GM12878 (cell line): ENCODE results near the gene C1GALT1C1L. TPM values are rescaled to one million over a fixed set of nuclear protein-coding genes. Genes with fewer than 3 reads are reported as not detected.

Source experiments
- EP300 ChIP-seq, 2 experiments: fragments of 150-350 bp in 1 of 2; IDR thresholded peaks; 2 replicates each; pipeline ENCODE4 v1.6.1; 2011 to 2012; ENCODE audit warnings: low read depth in 2 of 2, low read length in 2 of 2, borderline replicate concordance in 1 of 2, improper control_type of control experiment in 1 of 2, inconsistent platforms in 1 of 2; ENCODE audit not compliant: control insufficient read depth in 1 of 2
- KLF5 ChIP-seq: fragments of 450-650 bp; IDR thresholded peaks from 2 replicates; pipeline ENCODE4 v1.6.1; 2014; ENCODE audit warnings: mild to moderate bottlenecking; ENCODE audit not compliant: partially characterized antibody
- MEF2B ChIP-seq: fragments of 450-650 bp; IDR thresholded peaks from 2 replicates; pipeline ENCODE4 v1.6.1; 2018; ENCODE audit warnings: mild to moderate bottlenecking, moderate library complexity; ENCODE audit not compliant: partially characterized antibody, poor library complexity, severe bottlenecking
- MYB ChIP-seq: fragments of 150-350 bp; IDR thresholded peaks from 2 replicates; pipeline ENCODE4 v1.6.1; 2014; ENCODE audit warnings: mild to moderate bottlenecking, low read depth, low read length, borderline replicate concordance
- NR2C1 ChIP-seq: fragments of 450-650 bp; IDR thresholded peaks from 2 replicates; pipeline ENCODE4 v1.6.1; 2017; ENCODE audit warnings: antibody characterized with exemption, mild to moderate bottlenecking, moderate library complexity
- REST ChIP-seq: IDR thresholded peaks from 2 replicates; pipeline ENCODE4 v1.6.1; 2012; ENCODE audit warnings: mild to moderate bottlenecking, low read depth, low read length
- SRF ChIP-seq, 2 experiments: IDR thresholded peaks; 2 replicates each; pipeline ENCODE4 v1.6.1; 2011; ENCODE audit warnings: low read depth in 2 of 2, low read length in 2 of 2, mild to moderate bottlenecking in 1 of 2, moderate library complexity in 1 of 2
- STAT3 ChIP-seq: IDR thresholded peaks from 2 replicates; pipeline ENCODE4 v1.6.1; 2011; ENCODE audit warnings: low read depth, low read length, improper control_type of control experiment
- TCF7 ChIP-seq: IDR thresholded peaks from 2 replicates; pipeline ENCODE4 v1.6.1; 2014; ENCODE audit warnings: antibody characterized with exemption, borderline replicate concordance
- ZBTB4 ChIP-seq: fragments of 450-650 bp; formaldehyde crosslinking; IDR thresholded peaks from 2 replicates; pipeline ENCODE4 v1.4.0; 2022; ENCODE audit warnings: mild to moderate bottlenecking, moderate library complexity
- polyA plus RNA-seq, 11 experiments: library from polyadenylated mRNA; depleted of rRNA in 4 of 11; unstranded in 6 of 11; stranded (reverse) in 5 of 11; fragments of >200 nt; fragmentation: Nextera tagmentation in 4 of 11; fragmentation: Illumina TruSeq in 1 of 11; extraction: Ambion mirVana in 4 of 11; extraction: Trizol in 1 of 11; gene quantifications; 1 replicate in 1 of 11; 2 replicates in 10 of 11; pipeline versions ENCODE4 v1.2.1 to v1.2.3, GENCODE V29; 2011 to 2016; ENCODE audit warnings: inconsistent platforms in 2 of 11, missing spikeins in 2 of 11, low read depth in 1 of 11
- total RNA-seq, 4 experiments: library from RNA; depleted of rRNA in 3 of 4; stranded (reverse); fragments of >200 nt in 3 of 4; fragmentation: Illumina TruSeq in 1 of 4; extraction: Trizol in 1 of 4; gene quantifications; 2 replicates each; pipeline versions ENCODE4 v1.2.1 to v1.2.3, GENCODE V29; 2013 to 2021
- TF ChIP-seq, protein P1 (sequence below): fragments of 450-650 bp; IDR thresholded peaks from 2 replicates; pipeline ENCODE4 v1.6.1; 2014; ENCODE audit warnings: mild to moderate bottlenecking

The C1GALT1C1L gene
- total and polyA plus RNA-seq, 10 of the 15 experiments (the other 5 are each of a cell fraction or from before 2014, with no cell fraction given) = not detected

DNA sequence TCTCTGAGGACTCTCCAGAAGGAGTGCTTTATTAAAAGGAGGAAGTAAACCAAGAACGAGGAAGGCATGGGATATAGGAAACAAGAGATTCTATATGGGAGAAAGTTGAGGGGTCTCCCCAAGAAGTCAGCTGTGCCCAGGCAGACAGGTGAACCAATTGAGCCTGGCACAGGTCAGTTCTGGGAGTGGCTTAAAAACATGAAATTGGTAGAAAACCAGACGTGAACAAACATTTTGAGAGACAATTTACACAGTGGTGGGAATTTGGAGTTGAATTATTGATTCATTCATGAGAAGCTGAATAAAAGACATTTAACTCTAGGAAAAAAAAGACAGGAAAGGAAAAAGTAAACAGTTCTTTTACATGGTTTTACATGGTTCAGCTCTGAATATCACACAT, 22.7 kb downstream of the C1GALT1C1L start (continued):
- no peak for TF ChIP-seq SRF (IDR thresholded peaks at IDR 0.05; ENCODE audit: low read depth in 2 of 2, low read length in 2 of 2)
- no peak for TF ChIP-seq KLF5
- no peak for TF ChIP-seq MEF2B
- no peak for TF ChIP-seq REST
- no peak for TF ChIP-seq STAT3
- TF ChIP-seq NR2C1 = no peak
- no peak for TF ChIP-seq TCF7
- TF ChIP-seq MYB = no peak
- TF ChIP-seq EP300 (IDR thresholded peaks at IDR 0.05; ENCODE audit: borderline replicate concordance in 1 of 2, control insufficient read depth in 1 of 2, low read depth in 2 of 2, low read length in 2 of 2) = no peak
- TF ChIP-seq, protein P1, sequence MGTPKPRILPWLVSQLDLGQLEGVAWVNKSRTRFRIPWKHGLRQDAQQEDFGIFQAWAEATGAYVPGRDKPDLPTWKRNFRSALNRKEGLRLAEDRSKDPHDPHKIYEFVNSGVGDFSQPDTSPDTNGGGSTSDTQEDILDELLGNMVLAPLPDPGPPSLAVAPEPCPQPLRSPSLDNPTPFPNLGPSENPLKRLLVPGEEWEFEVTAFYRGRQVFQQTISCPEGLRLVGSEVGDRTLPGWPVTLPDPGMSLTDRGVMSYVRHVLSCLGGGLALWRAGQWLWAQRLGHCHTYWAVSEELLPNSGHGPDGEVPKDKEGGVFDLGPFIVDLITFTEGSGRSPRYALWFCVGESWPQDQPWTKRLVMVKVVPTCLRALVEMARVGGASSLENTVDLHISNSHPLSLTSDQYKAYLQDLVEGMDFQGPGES = no peak
- no peak for TF ChIP-seq ZBTB4 (CRISPR knock-in tag)
